Measurements from ENCODE around the gene UGT2B10.

UGT2B10 gene

DNA sequence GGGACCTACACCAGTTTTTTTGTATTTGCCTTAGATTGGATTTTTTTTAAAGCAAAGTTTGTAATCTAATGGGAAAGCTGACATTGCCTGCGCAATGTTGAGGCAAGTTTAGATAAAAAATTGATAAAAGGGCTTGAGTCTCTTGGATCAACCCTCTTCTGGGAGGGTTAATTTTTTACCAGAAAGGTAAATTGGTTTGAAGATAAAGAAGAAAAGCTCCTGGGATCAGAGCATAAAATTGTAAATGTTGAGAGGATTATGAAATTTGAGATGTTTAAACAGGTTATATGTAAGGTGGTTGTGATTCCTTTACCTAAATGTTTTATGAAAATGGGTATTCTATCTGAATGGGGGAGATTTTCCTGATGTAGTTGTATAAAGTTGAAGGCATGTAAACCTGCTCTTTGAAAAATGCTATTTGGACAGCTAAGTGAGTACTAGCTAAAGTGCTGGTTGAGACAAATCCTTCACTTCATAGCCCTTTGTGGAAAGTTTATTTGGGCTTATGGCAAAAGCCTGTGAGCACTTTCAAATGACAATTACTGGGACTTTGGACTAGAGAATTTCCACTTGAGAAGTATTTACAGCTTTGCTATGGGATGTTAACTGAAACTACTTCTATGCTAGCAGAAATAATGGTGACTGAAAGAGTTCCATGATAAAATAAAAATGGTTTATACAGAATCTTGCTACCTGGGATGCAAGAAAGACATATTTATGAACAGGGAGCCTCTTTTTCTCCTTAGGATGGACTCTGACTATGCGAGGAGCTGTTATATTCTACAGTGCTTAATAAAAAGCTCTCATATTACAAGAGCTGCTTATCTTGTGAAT is 56.2 kb downstream of the UGT2B10 start:
- DNase-seq: no peak

DNA sequence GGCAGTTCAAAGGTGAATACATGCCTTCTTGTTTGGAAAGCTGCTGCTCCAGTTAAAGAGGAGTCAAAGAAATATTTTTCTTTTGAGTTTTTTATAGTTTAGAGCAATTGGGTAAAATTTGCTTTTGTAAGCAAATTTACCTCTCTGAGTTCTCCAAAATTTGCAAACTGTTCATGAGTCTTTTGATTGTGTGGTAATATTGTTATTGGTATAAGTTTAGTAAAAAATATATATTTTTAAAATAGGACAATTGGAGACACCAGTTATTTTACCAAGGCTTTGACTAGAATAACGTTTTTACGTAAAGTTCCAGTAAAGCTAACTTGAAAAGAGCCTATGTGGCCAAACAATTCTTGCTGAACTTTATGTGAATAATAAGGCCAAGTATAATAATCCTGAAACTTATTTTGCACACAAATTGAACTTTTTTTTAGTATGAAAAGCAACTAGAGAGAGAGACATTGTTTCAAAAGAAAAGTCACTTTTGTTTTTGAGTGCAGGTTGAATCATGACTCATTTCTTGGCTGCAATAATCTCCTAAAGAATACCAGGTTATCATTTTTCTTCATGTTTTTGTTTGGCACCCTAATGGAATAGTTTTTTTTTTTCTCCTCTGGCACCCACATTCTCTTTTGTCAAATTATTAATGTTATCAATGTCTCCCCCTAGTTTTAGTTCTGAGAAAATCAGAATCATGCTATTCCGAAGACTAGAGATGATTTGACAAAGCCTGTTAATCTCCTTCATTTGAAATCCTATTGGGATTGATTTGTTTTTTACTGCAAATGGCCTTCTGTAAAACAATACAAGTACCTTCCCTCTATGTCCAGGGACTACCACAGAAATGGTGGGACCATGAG is 57.1 kb downstream of the UGT2B10 start:
- DNase-seq: no peak

DNA sequence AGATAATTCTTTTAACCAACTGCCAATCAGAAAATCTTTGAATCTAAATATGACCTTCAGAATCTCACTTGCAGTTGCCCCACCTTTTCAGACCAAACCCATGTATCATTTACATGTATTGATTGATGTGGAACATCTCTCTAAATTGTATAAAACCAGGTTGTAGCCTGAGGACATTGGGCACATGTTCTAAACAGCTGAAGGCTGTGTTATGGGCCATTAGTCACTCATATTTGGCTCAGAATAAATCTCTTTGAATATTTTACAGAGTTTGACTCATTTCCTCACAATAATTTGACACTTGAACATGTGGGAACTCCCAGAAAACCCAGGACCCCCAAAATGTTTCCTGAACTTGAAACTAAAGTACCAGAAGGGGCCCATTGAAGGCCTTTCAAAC is 58.7 kb downstream of the UGT2B10 start:
- DNase-seq: no peak

DNA sequence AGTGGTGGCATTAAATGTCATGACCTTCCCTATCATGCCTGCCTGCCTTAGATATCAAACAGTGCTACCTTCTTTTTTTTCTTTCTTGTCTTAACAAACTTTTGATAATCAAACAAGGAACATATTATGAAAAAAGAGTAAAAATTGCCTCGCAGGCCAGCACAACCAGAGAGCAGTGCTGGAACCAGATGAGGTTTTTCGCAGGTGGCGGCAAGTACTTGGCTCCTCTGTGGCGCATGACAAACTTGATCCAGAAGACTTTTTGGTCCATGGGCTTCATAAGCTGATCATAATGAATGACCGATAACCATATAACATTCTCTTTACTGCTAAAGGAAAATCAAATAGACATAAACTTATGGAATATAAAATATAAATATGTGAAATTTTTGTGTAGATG is 61.8 kb downstream of the UGT2B10 start:
- no peak for DNase-seq

DNA sequence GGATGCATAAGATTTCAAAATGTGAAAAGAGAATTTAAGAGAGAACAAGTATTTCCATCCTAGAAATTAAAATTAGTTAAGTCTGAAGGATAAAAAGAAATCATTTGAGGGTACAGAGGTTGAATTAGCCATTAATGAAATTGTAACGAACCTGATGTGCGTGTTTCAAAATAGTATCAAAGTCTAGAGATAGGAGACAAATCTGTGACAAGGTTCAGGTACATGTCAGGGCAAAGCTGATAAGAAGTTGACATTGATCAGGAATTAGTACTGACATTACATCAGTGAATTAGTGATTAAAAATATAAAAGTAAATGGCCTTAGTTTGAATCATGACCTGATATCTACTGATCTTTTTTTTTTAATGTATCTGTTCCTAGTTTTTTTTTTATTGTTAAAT is 62.3 kb downstream of the UGT2B10 start:
- DNase-seq: no peak

Measured in NCI-H2171 treated with DMSO at 0.1 percent for 48 hours (cell line).